ENCODE results near the gene TMEM259. TPM values are rescaled to one million over a fixed set of nuclear protein-coding genes. Genes with fewer than 3 reads are reported as not detected.

The TMEM259 gene
- total and polyA plus RNA-seq, 2 of the 8 experiments (the other 6 are each of a cell fraction or from before 2014, with no cell fraction given), result 140 to 243 TPM

DNA sequence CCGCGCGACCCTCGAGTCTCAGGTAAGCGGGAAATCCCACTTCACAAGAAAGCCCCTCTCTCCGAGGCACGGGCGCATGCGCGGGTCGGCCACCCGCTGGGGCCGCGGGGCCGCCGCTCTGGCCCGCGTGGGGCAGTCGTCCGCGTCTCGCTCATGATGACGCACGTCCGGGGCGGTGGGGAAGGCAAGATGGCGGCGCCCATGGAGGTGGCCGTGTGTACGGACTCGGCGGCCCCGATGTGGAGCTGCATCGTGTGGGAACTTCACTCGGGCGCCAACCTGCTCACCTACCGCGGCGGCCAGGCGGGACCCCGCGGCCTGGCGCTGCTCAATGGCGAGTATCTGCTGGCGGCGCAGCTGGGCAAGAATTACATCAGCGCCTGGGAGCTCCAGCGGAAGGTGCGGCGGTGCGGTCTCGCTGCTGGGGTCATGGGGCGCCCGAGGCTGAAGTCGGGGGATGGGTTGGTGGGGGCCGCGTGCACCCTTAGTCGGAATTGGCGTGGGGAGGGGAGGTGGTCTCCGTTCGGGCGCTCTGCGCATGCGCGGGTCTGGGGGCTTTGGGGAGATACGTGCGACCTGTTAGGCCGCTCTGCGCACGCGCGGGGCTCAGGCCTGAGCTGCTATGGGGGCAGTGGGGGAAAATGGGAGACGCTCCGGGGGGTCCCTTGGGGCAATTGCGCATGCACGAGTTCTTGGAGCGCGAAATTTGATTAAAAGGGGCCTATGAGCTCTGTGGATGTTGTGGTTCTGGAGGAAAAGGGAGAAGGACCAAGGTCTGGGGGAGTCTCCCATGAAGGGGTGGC lies 36.6 kb downstream of the TMEM259 start, which contains the start of gene WDR18 (continued):
- TF ChIP-seq SP4 (IDR thresholded peaks at IDR 0.05; ENCODE audit: low read length) (no peak), CTBP2 (IDR thresholded peaks at IDR 0.05; ENCODE audit: borderline replicate concordance, insufficient read depth, insufficient read length, low read length) (no peak)

All from H1 (cell line).